Prostate gland (tissue), 2 donors: ENCODE data around the gene WASHC2A. TPM values are rescaled to one million over a fixed set of nuclear protein-coding genes. Genes with fewer than 3 reads are reported as not detected.
"Not testable (repeated sequence)": the region's sequence is repeated elsewhere in the genome, so short reads cannot be mapped to it uniquely, and the experiment has no call there.

ENCODE experiments used
- DNase-seq: peaks from one replicate; pipeline ENCODE4 v3.0.0-alpha.2; 2019; ENCODE audit warnings: low spot score
- H3K27ac ChIP-seq, 2 donors: fragments of 200-600 bp; sonication (generic); 2 replicates each; pipeline ENCODE4 v1.5.1; 2017 to 2019
- H3K27me3 ChIP-seq: fragments of 200-600 bp; sonication (generic); replicated peaks from 2 replicates; pipeline ENCODE4 v1.5.1; 2019; ENCODE audit not compliant: insufficient read depth
- H3K36me3 ChIP-seq, 2 donors: fragments of 200-600 bp; sonication (generic); 1 replicate in 1 of 2; 2 replicates in 1 of 2; pipeline versions ENCODE4 v1.5.1 to v1.8.1; 2017 to 2019
- H3K4me1 ChIP-seq: fragments of 200-600 bp; sonication (generic); replicated peaks from 2 replicates; pipeline ENCODE4 v1.5.1; 2019
- H3K4me3 ChIP-seq, 2 donors: fragments of 200-600 bp; sonication (generic); 2 replicates each; pipeline ENCODE4 v1.5.1; 2017 to 2019
- H3K9me3 ChIP-seq: fragments of 200-600 bp; sonication (generic); 2 replicates; pipeline ENCODE4 v1.5.1; 2017
- CTCF ChIP-seq, 4 experiments: fragments of 200-600 bp in 2 of 4; fragments of 450-650 bp in 2 of 4; sonication (generic) in 2 of 4; IDR thresholded peaks; 1 replicate in 3 of 4; 2 replicates in 1 of 4; pipeline ENCODE4 v1.5.1; 2016 to 2019; ENCODE audit warnings: antibody characterized with exemption in 4 of 4, mild to moderate bottlenecking in 2 of 4, moderate library complexity in 2 of 4
- POLR2A ChIP-seq: fragments of 450-650 bp; IDR thresholded peaks from one replicate; pipeline ENCODE4 v1.6.1; 2016; ENCODE audit warnings: antibody characterized with exemption, mild to moderate bottlenecking
- POLR2AphosphoS5 ChIP-seq: sonication (generic); formaldehyde crosslinking; IDR thresholded peaks from one replicate; pipeline ENCODE4 v1.6.1; 2017; ENCODE audit warnings: antibody characterized with exemption
- WGBS: methylation state at CpG from one replicate; pipeline ENCODE4 v1.1.5; 2018; 5-methylcytosine and 5-hydroxymethylcytosine counted together
- intact Hi-C: fragments of 100-400 bp; cut with DNase I; formaldehyde crosslinking; loops from one replicate; pipeline ENCODE4 v1.14.2; 2022
- total RNA-seq, 2 donors: library from RNA; depleted of rRNA; stranded (reverse); fragments of >200 nt; gene quantifications; one replicate each; pipeline ENCODE4 v1.1.0, GENCODE V29; 2016

WASHC2A gene
- total RNA-seq = 10 to 100 TPM; 32.7 to 39.8 TPM

GRCh38 chr10:50067546-50068351, at the start of gene WASHC2A:
Gene WASHC2A (plus strand): TSS chr10:50067954. CDS start chr10:50068006, 52 bp downstream.
- Histone ChIP-seq H3K27ac (peak within 1 kb of the TSS; percentile 63 to 67), H3K4me3 (peak within 1 kb of the TSS; percentile 53 to 62)
- intact Hi-C loops, H3K9me3 ChIP-seq, H3K27me3 ChIP-seq, H3K4me1 ChIP-seq, H3K36me3 ChIP-seq: not testable (repeated sequence)
- peak; percentile 89 for DNase-seq
- TF ChIP-seq CTCF (IDR thresholded peaks at IDR 0.05) = peak in 1 of 4 experiments; percentile 21
- TF ChIP-seq POLR2A = peak; percentile 53
- TF ChIP-seq POLR2AphosphoS5 = peak; percentile 87
- WGBS = under 1% methylated on average over 50 of the region's 73 CpGs

- H3K27ac ChIP-seq, H3K4me3 ChIP-seq, H3K9me3 ChIP-seq, H3K27me3 ChIP-seq, H3K4me1 ChIP-seq, H3K36me3 ChIP-seq, intact Hi-C loops, DNase-seq: not testable (repeated sequence)
- 87% methylated on average over 3 of the region's 3 CpGs for WGBS
These were observed 48.5 kb upstream of the WASHC2A start for GRCh38 chr10:50019279-50019678.

DNA sequence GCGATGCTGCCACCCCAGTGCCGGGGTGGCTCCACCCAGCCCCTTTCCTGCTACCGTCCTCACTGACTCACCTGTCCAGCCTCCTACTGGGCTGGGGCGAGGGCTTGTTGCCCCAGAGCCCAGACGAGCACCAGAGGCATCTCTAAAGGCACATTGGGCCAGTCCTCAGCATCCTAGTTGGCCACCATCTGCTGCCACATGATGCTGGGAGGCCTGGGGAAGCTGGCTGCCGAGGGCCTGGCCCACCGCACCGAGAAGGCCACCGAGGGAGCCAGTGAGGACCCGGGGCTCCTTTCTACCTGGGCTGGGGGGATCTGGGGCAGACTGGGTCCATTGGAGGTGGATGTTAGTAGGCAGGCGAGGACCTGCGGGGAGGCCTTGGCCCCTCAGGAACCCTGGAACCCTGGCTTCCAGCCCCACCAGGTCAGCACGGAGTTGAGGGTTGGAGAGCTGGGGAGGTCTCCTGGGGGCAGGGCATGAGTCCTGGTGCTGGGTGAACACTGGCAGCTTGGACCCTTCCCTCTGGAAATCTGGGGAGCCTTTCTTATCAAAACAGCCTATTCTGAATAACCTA, 47.2 kb upstream of the WASHC2A start:
- H3K4me1 ChIP-seq, H3K27me3 ChIP-seq, H3K27ac ChIP-seq, DNase-seq, H3K9me3 ChIP-seq, intact Hi-C loops, H3K4me3 ChIP-seq, H3K36me3 ChIP-seq: not testable (repeated sequence)
- 80% methylated on average over 13 of the region's 13 CpGs for WGBS

- H3K9me3 ChIP-seq = no peaks in the 10 kb centered on the region
- intact Hi-C loops = no loop called here
- 92% methylated on average over 3 of the region's 3 CpGs for WGBS
These were observed 46.1 kb upstream of the WASHC2A start for GRCh38 chr10:50021646-50022045.

DNA sequence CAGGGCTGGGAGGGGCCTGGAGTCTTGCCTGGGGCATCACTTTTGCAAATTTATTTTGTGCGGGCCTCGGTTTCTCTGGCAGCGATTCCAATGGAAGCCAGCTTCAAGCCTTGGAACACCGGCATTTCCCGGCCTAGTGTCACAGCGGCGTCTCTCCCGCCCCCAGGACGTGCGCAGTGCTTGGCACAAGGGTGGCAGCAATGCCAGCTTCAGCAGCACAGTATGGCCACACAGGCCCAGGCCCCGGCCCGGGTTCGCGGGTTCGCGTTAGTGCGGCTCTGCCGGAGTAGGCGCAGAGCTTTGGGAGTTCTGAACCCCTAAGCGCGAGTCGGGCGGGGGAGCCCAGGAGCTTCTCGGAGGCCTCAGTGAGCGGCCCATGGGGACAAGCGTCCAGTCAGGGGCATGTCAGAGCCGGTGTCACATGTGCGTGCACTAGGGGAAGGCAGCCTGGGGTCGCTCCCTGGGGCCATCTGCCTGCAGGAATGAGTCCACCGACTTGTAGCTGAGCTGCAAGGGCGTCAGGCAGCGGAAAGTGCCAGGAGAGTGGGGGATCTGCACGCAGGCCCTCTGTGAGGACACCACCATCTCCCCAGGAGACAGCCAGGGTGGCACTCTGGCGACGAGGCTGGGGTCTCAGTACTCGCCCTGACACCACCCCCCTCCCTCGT, 42.9 kb upstream of the WASHC2A start:
- intact Hi-C loops, H3K27me3 ChIP-seq, H3K4me3 ChIP-seq, H3K4me1 ChIP-seq, H3K27ac ChIP-seq, H3K36me3 ChIP-seq, DNase-seq, H3K9me3 ChIP-seq: not testable (repeated sequence)
- 44% methylated on average over 33 of the region's 37 CpGs for WGBS

More at GRCh38 chr10:50021646-50022045, 46.1 kb upstream of the WASHC2A start:
- no peaks in the 10 kb centered on the region for H3K4me1 ChIP-seq
- no peak for TF ChIP-seq CTCF (IDR thresholded peaks at IDR 0.05)
- no peak for TF ChIP-seq POLR2A
- no peak for TF ChIP-seq POLR2AphosphoS5
- no peak overlapping the region for H3K4me3 ChIP-seq
- H3K27me3 ChIP-seq = no peaks in the 10 kb centered on the region
- DNase-seq = no peak
- H3K27ac ChIP-seq = no peak overlapping the region
- no peaks in the 10 kb centered on the region for H3K36me3 ChIP-seq

DNA sequence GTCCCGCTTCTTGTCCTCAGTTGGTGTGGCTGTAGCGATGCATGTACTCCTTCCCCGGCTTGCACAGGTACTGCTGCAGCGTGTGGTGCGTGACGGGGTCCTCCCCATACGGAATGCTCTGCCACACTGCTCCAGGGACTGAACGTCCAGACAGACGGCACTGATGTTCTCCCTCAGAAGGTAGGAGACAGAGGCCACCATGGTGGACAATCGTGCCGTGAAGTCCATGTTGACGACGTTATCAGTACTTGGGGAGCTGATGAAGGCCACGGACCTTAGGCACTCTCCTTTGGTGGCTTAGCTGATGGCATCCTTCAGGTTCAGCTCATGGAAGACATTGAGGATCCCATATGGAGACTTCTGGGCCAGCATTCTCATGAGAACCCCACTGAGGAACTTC, 42.1 kb upstream of the WASHC2A start:
- no peak for DNase-seq
- intact Hi-C loops = no loop called here
- TF ChIP-seq CTCF (IDR thresholded peaks at IDR 0.05) = no peak
- TF ChIP-seq POLR2A = no peak
- no peak for TF ChIP-seq POLR2AphosphoS5
- no peak overlapping the region for H3K27ac ChIP-seq
- no peaks in the 10 kb centered on the region for H3K9me3 ChIP-seq
- H3K36me3 ChIP-seq = no peaks in the 10 kb centered on the region
- no peak overlapping the region for H3K4me3 ChIP-seq
- no peaks in the 10 kb centered on the region for H3K4me1 ChIP-seq
- H3K27me3 ChIP-seq = no peaks in the 10 kb centered on the region
- 95% methylated on average over 14 of the region's 14 CpGs for WGBS
